HT1080 (cell line): Measurements from ENCODE around the gene INPP4B. TPM values are rescaled to one million over a fixed set of nuclear protein-coding genes. Genes with fewer than 3 reads are reported as not detected.

ENCODE experiments used
- DNase-seq: peaks from one replicate; pipeline ENCODE4 v3.0.0-alpha.2; 2015; ENCODE audit warnings: low read depth
- total RNA-seq: library from RNA; depleted of rRNA; stranded (reverse); fragments of >200 nt; shearing (Covaris generic); gene quantifications from 2 replicates; pipeline ENCODE4 v1.2.3, GENCODE V29; 2014

INPP4B gene
- total RNA-seq, 1 experiment from 2014 or later, result 9.3 TPM

GRCh38 chr4:142354041-142354440, 492.1 kb downstream of the INPP4B start:
- DNase-seq, result no peak

- DNase-seq, result peak; percentile 44
Observed at GRCh38 chr4:142353149-142353738, 492.9 kb downstream of the INPP4B start.

- no peak for DNase-seq
Observed at GRCh38 chr4:142352712-142353111, 493.4 kb downstream of the INPP4B start.

GRCh38 chr4:142351958-142352357, 494.1 kb downstream of the INPP4B start:
- no peak for DNase-seq

GRCh38 chr4:142350871-142351270, 495.2 kb downstream of the INPP4B start:
- DNase-seq, result no peak

- no peak for DNase-seq
Observed at GRCh38 chr4:142348613-142349021, 497.5 kb downstream of the INPP4B start.

GRCh38 chr4:142347241-142347640, 498.9 kb downstream of the INPP4B start:
- no peak for DNase-seq

GRCh38 chr4:142345924-142346323, 500.2 kb downstream of the INPP4B start:
- DNase-seq, result no peak

GRCh38 chr4:142341268-142341667, 504.8 kb downstream of the INPP4B start:
- no peak for DNase-seq

GRCh38 chr4:142339053-142339452, 507.0 kb downstream of the INPP4B start:
- no peak for DNase-seq

GRCh38 chr4:142336251-142336934, 509.7 kb downstream of the INPP4B start:
- DNase-seq, result no peak

- no peak for DNase-seq
Observed at GRCh38 chr4:142334931-142335330, 511.2 kb downstream of the INPP4B start.

GRCh38 chr4:142331646-142332045, 514.5 kb downstream of the INPP4B start:
- DNase-seq, result no peak

GRCh38 chr4:142331132-142331531, 515.0 kb downstream of the INPP4B start:
- no peak for DNase-seq

- no peak for DNase-seq
Observed at GRCh38 chr4:142330311-142330710, 515.8 kb downstream of the INPP4B start.

GRCh38 chr4:142329313-142329712, 516.8 kb downstream of the INPP4B start:
- no peak for DNase-seq

- no peak for DNase-seq
Observed at GRCh38 chr4:142326181-142326580, 519.9 kb downstream of the INPP4B start.

- no peak for DNase-seq
Observed at GRCh38 chr4:142324572-142324971, 521.5 kb downstream of the INPP4B start.

GRCh38 chr4:142322996-142323395, 523.1 kb downstream of the INPP4B start:
- DNase-seq, result no peak

- no peak for DNase-seq
Observed at GRCh38 chr4:142318280-142318679, 527.8 kb downstream of the INPP4B start.

GRCh38 chr4:142316913-142317312, 529.2 kb downstream of the INPP4B start:
- DNase-seq, result no peak

GRCh38 chr4:142316025-142316424, 530.1 kb downstream of the INPP4B start:
- DNase-seq, result no peak

GRCh38 chr4:142314686-142315085, 531.4 kb downstream of the INPP4B start:
- no peak for DNase-seq
